ENCODE results near the gene MAP2.

DNA sequence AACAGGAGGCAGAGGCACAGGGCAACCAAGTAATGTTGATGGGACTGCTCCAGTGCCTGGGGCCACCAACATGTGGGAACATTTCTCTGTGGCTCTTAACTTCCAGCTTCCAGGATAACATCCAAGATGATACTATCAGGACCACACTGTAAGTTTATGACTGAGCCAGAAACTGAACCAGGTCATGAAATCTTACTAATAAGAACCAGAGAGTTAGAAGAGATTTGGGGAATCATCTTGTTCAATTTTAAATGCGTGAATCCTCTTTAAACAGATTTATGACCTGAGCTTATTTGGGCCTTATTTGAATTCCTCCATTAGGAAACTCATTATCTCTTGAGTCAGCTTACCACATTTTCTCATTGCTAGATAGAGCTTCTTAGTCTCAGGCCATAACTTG, 45.0 kb downstream of the MAP2 start:
- TF ChIP-seq, protein P1, sequence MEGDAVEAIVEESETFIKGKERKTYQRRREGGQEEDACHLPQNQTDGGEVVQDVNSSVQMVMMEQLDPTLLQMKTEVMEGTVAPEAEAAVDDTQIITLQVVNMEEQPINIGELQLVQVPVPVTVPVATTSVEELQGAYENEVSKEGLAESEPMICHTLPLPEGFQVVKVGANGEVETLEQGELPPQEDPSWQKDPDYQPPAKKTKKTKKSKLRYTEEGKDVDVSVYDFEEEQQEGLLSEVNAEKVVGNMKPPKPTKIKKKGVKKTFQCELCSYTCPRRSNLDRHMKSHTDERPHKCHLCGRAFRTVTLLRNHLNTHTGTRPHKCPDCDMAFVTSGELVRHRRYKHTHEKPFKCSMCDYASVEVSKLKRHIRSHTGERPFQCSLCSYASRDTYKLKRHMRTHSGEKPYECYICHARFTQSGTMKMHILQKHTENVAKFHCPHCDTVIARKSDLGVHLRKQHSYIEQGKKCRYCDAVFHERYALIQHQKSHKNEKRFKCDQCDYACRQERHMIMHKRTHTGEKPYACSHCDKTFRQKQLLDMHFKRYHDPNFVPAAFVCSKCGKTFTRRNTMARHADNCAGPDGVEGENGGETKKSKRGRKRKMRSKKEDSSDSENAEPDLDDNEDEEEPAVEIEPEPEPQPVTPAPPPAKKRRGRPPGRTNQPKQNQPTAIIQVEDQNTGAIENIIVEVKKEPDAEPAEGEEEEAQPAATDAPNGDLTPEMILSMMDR (conservative IDR thresholded peaks at IDR 0.05 in 1 of 2, IDR thresholded peaks at IDR 0.05 in 1 of 2; ENCODE audit: low read depth in 1 of 2, low read length in 2 of 2): no peak
- no peak for TF ChIP-seq EZH2 (IDR thresholded peaks at IDR 0.05; ENCODE audit: low read length, missing control alignments)
